Astrocyte (in vitro differentiated cells and primary cell): ENCODE results near the gene AKR1B1. TPM values are rescaled to one million over a fixed set of nuclear protein-coding genes. Genes with fewer than 3 reads are reported as not detected.
"Not testable (repeated sequence)": the region's sequence is repeated elsewhere in the genome, so short reads cannot be mapped to it uniquely, and the experiment has no call there.

ENCODE experiments used
- DNase-seq: peaks from one replicate; pipeline ENCODE4 v3.0.0-alpha.2; 2010; ENCODE audit warnings: low read depth
- FAIRE-seq: peaks from 2 replicates; lab custom pipeline; 2011; peaks lifted over from hg19 to GRCh38; lab: Jason Lieb, UNC
- H2AFZ ChIP-seq: 2 replicates; pipeline ENCODE4 v1.6.0; 2012; ENCODE audit warnings: low read depth, low read length, inconsistent platforms
- H3K27ac ChIP-seq: 2 replicates; pipeline ENCODE4 v1.5.1; 2011; ENCODE audit warnings: low read depth, low read length, inconsistent platforms
- H3K27me3 ChIP-seq: 2 replicates; pipeline ENCODE4 v1.6.0; 2011; ENCODE audit warnings: low read length, inconsistent platforms; ENCODE audit not compliant: insufficient read depth
- H3K36me3 ChIP-seq: 2 replicates; pipeline ENCODE4 v1.5.1; 2011; ENCODE audit warnings: low read length, inconsistent platforms; ENCODE audit not compliant: insufficient read depth
- H3K4me1 ChIP-seq: 2 replicates; pipeline ENCODE4 v1.5.1; 2011; ENCODE audit warnings: low read length, inconsistent platforms; ENCODE audit not compliant: insufficient read depth
- H3K4me2 ChIP-seq: 2 replicates; pipeline ENCODE4 v1.6.0; 2012; ENCODE audit warnings: low read length, inconsistent platforms
- H3K4me3 ChIP-seq: 2 replicates; pipeline ENCODE4 v1.5.1; 2011; ENCODE audit warnings: low read depth, mild to moderate bottlenecking, low read length, inconsistent platforms; ENCODE audit not compliant: insufficient read depth
- H3K79me2 ChIP-seq: 2 replicates; pipeline ENCODE4 v1.6.0; 2012; ENCODE audit warnings: mild to moderate bottlenecking, low read length, inconsistent platforms; ENCODE audit not compliant: insufficient read depth
- H3K9ac ChIP-seq: 2 replicates; pipeline ENCODE4 v1.6.0; 2012; ENCODE audit warnings: mild to moderate bottlenecking, low read length, inconsistent platforms
- H3K9me3 ChIP-seq: 2 replicates; pipeline ENCODE4 v1.5.1; 2012; ENCODE audit warnings: low read depth, mild to moderate bottlenecking, low read length, inconsistent platforms; ENCODE audit not compliant: insufficient read depth
- H4K20me1 ChIP-seq: 2 replicates; pipeline ENCODE4 v1.6.0; 2012; ENCODE audit warnings: low read length, inconsistent platforms; ENCODE audit not compliant: insufficient read depth
- H3K27ac Mint-ChIP-seq: one replicate; pipeline ENCODE4 v1.8.0; 2021; ENCODE audit warnings: mild to moderate bottlenecking, mixed read lengths; ENCODE audit not compliant: unreplicated experiment
- H3K27me3 Mint-ChIP-seq: one replicate; pipeline ENCODE4 v1.8.0; 2021; ENCODE audit warnings: low read depth, mixed read lengths; ENCODE audit not compliant: unreplicated experiment
- H3K36me3 Mint-ChIP-seq: one replicate; pipeline ENCODE4 v1.8.0; 2021; ENCODE audit warnings: low read depth, mixed read lengths; ENCODE audit not compliant: unreplicated experiment
- H3K4me1 Mint-ChIP-seq: one replicate; pipeline ENCODE4 v1.8.0; 2021; ENCODE audit warnings: low read depth, mixed read lengths; ENCODE audit not compliant: unreplicated experiment
- H3K4me3 Mint-ChIP-seq: one replicate; pipeline ENCODE4 v1.8.0; 2021; ENCODE audit warnings: mild to moderate bottlenecking, moderate library complexity, mixed read lengths; ENCODE audit not compliant: unreplicated experiment
- H3K9me3 Mint-ChIP-seq: one replicate; pipeline ENCODE4 v1.8.0; 2021; ENCODE audit warnings: mild to moderate bottlenecking, mixed read lengths; ENCODE audit not compliant: unreplicated experiment
- EZH2 ChIP-seq: IDR thresholded peaks from 2 replicates; pipeline ENCODE4 v1.6.1; 2012; ENCODE audit warnings: mild to moderate bottlenecking, low read length, inconsistent platforms; ENCODE audit not compliant: insufficient read depth
- total RNA-seq: library from RNA; stranded (reverse); gene quantifications from 2 replicates; pipeline ENCODE4 v1.2.1, GENCODE V29; 2021
- TF ChIP-seq, protein P1 (sequence below): IDR thresholded peaks from 2 replicates; pipeline ENCODE4 v1.5.1; 2011; ENCODE audit warnings: low read depth, mild to moderate bottlenecking, inconsistent platforms, low read length, moderate library complexity; ENCODE audit not compliant: insufficient read depth

Gene AKR1B1
- total RNA-seq, 1 donor from 2014 or later: 114 TPM

GRCh38 chr7:134500406-134500805 is 41.5 kb upstream of the AKR1B1 start:
- no peaks in the 10 kb centered on the region for H3K4me1 Mint-ChIP-seq
- Histone ChIP-seq H3K79me2 (no peaks in the 10 kb centered on the region), H3K9ac (no peak overlapping the region), H3K4me1 (no peaks in the 10 kb centered on the region), H3K4me2 (no peak overlapping the region), H4K20me1 (no peaks in the 10 kb centered on the region), H3K36me3 (no peaks in the 10 kb centered on the region), H3K4me3 (no peak overlapping the region), H3K27me3 (no peaks in the 10 kb centered on the region), H2AFZ (no peak overlapping the region), H3K9me3 (no peaks in the 10 kb centered on the region), H3K27ac (no peak overlapping the region)
- no peaks in the 10 kb centered on the region for H3K27me3 Mint-ChIP-seq
- FAIRE-seq (no peak), DNase-seq (no peak)
- H3K36me3 Mint-ChIP-seq: no peaks in the 10 kb centered on the region
- no peaks in the 10 kb centered on the region for H3K9me3 Mint-ChIP-seq
- H3K4me3 Mint-ChIP-seq: no peak overlapping the region
- TF ChIP-seq, protein P1, sequence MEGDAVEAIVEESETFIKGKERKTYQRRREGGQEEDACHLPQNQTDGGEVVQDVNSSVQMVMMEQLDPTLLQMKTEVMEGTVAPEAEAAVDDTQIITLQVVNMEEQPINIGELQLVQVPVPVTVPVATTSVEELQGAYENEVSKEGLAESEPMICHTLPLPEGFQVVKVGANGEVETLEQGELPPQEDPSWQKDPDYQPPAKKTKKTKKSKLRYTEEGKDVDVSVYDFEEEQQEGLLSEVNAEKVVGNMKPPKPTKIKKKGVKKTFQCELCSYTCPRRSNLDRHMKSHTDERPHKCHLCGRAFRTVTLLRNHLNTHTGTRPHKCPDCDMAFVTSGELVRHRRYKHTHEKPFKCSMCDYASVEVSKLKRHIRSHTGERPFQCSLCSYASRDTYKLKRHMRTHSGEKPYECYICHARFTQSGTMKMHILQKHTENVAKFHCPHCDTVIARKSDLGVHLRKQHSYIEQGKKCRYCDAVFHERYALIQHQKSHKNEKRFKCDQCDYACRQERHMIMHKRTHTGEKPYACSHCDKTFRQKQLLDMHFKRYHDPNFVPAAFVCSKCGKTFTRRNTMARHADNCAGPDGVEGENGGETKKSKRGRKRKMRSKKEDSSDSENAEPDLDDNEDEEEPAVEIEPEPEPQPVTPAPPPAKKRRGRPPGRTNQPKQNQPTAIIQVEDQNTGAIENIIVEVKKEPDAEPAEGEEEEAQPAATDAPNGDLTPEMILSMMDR: no peak
- no peak for TF ChIP-seq EZH2
- no peak overlapping the region for H3K27ac Mint-ChIP-seq

- no peak for FAIRE-seq
- no peak overlapping the region for H3K27ac Mint-ChIP-seq
- H3K4me1 ChIP-seq: no peaks in the 10 kb centered on the region
Measured at GRCh38 chr7:134495546-134495945, 36.6 kb upstream of the AKR1B1 start.

DNA sequence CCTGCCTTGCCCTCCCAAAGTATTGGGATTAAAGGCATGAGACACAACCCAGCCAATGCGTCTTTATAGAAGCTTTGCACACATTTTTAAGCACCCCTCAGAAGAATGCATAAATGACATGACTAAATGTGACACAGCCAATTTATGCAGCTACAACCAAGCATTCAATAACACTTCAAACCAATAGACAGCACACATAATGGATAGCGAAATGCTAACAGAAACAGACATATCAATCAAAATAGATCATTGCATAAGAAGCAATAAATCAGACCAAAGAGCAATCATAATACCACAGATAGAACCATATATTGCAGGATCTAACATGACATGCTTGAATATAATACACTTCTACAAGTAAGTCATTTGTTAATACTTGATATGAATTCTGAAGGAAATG is 34.2 kb upstream of the AKR1B1 start:
- Histone ChIP-seq H3K9me3 (no peaks in the 10 kb centered on the region), H3K4me3 (no peak overlapping the region), H3K4me2 (no peak overlapping the region), H3K36me3 (no peaks in the 10 kb centered on the region), H3K79me2 (no peaks in the 10 kb centered on the region), H3K27me3 (no peaks in the 10 kb centered on the region), H3K27ac (no peak overlapping the region), H3K4me1 (no peaks in the 10 kb centered on the region), H4K20me1 (no peaks in the 10 kb centered on the region), H2AFZ (no peak overlapping the region), H3K9ac (no peak overlapping the region)
- peaks cover 9% of the 10 kb centered on the region for H3K27me3 Mint-ChIP-seq
- no peak overlapping the region for H3K4me3 Mint-ChIP-seq
- DNase-seq (no peak), FAIRE-seq (no peak)
- H3K9me3 Mint-ChIP-seq: peaks cover 1% of the 10 kb centered on the region
- H3K36me3 Mint-ChIP-seq: no peaks in the 10 kb centered on the region
- no peak overlapping the region for H3K27ac Mint-ChIP-seq
- no peaks in the 10 kb centered on the region for H3K4me1 Mint-ChIP-seq
- TF ChIP-seq, protein P1: no peak
- TF ChIP-seq EZH2: no peak

More at GRCh38 chr7:134495546-134495945, 36.6 kb upstream of the AKR1B1 start:
- Histone ChIP-seq H3K4me2 (no peak overlapping the region), H3K27me3 (no peaks in the 10 kb centered on the region), H3K9ac (no peak overlapping the region), H4K20me1 (no peaks in the 10 kb centered on the region), H2AFZ (no peak overlapping the region), H3K27ac (no peak overlapping the region), H3K36me3 (no peaks in the 10 kb centered on the region), H3K9me3 (no peaks in the 10 kb centered on the region), H3K79me2 (no peaks in the 10 kb centered on the region), H3K4me3 (no peak overlapping the region)
- Mint-ChIP-seq H3K9me3 (no peaks in the 10 kb centered on the region), H3K36me3 (no peaks in the 10 kb centered on the region), H3K4me3 (no peak overlapping the region), H3K4me1 (no peaks in the 10 kb centered on the region), H3K27me3 (peaks cover 9% of the 10 kb centered on the region)
- no peak for TF ChIP-seq EZH2
- TF ChIP-seq, protein P1: no peak
- DNase-seq: no peak

- not testable (repeated sequence) for H3K9me3 Mint-ChIP-seq, H3K27ac Mint-ChIP-seq, H3K4me1 Mint-ChIP-seq, H3K4me3 ChIP-seq, FAIRE-seq, H3K27ac ChIP-seq, H3K9ac ChIP-seq, H3K27me3 Mint-ChIP-seq, DNase-seq, H3K36me3 Mint-ChIP-seq, H3K4me1 ChIP-seq, H3K9me3 ChIP-seq, H2AFZ ChIP-seq, H3K36me3 ChIP-seq, H3K79me2 ChIP-seq, H4K20me1 ChIP-seq, H3K4me2 ChIP-seq, H3K4me3 Mint-ChIP-seq, H3K27me3 ChIP-seq
Measured at GRCh38 chr7:134487721-134488120, 28.8 kb upstream of the AKR1B1 start.
